Loucy (cell line): ENCODE results near the gene BCL2.

ENCODE experiments used
- CTCF ChIP-seq: fragments of 200-600 bp; sonication (generic); conservative IDR thresholded peaks from 2 replicates; pipeline ENCODE4 v1.5.1; 2014; ENCODE audit warnings: mild to moderate bottlenecking, antibody characterized with exemption, low read length
- EZH2phosphoT487 ChIP-seq: fragments of 200-600 bp; IDR thresholded peaks from 2 replicates; pipeline ENCODE4 v1.6.1; 2018; ENCODE audit warnings: antibody characterized with exemption, mild to moderate bottlenecking, moderate library complexity, borderline replicate concordance

GRCh38 chr18:63137999-63138435 is 181.6 kb downstream of the BCL2 start:
- no peak for TF ChIP-seq CTCF
- no peak for TF ChIP-seq EZH2phosphoT487
